ENCODE measurements around the gene CIAO3. TPM values are rescaled to one million over a fixed set of nuclear protein-coding genes. Genes with fewer than 3 reads are reported as not detected.

Gene CIAO3
- polyA plus RNA-seq, 1 experiment, result 14.4 TPM

GRCh38 chr16:689175-689897, 51.5 kb downstream of the CIAO3 start:
- no peak for TF ChIP-seq CTCF (IDR thresholded peaks at IDR 0.05; ENCODE audit: low read depth, low read length)
- Histone ChIP-seq H3K4me3 (ENCODE audit: low read depth, low read length) (peak overlapping the region; percentile 77), H3K27me3 (ENCODE audit: control insufficient read depth, insufficient read depth, low read length) (peaks cover 20% of the 10 kb centered on the region), H3K9me3 (ENCODE audit: control insufficient read depth, insufficient read depth, low read length) (peaks cover 12% of the 10 kb centered on the region; the same call in 1 of the 2 replicates), H3K27ac (ENCODE audit: low read depth, low read length) (peak overlapping the region; percentile 11)
- ChIA-PET POLR2A (interaction anchor here (0.6 to 1.7 kb wide), 3 partner anchors 9 to 31 kb away, joined by 3 to 10 read pairs (median 4); partner anchors contain the start of gene STUB1), CTCF (interaction anchor here (0.9 to 1.2 kb wide), 2 partner anchors 23 to 27 kb away, joined by 3 read pairs; no protein-coding TSS in a partner anchor)
- no peak for DNase-seq (ENCODE audit: low read depth, low spot score)

GRCh38 chr16:687499-687898, 53.3 kb downstream of the CIAO3 start:
- CTCF ChIA-PET, result no interaction called here
- Histone ChIP-seq H3K9me3 (ENCODE audit: control insufficient read depth, insufficient read depth, low read length) (peaks cover 9% of the 10 kb centered on the region; the same call in 1 of the 2 replicates), H3K27ac (ENCODE audit: low read depth, low read length) (no peak overlapping the region), H3K4me3 (ENCODE audit: low read depth, low read length) (no peak overlapping the region), H3K27me3 (ENCODE audit: control insufficient read depth, insufficient read depth, low read length) (peaks cover 6% of the 10 kb centered on the region)
- TF ChIP-seq CTCF (IDR thresholded peaks at IDR 0.05; ENCODE audit: low read depth, low read length), result no peak
- POLR2A ChIA-PET, result no interaction called here
- no peak for DNase-seq (ENCODE audit: low read depth, low spot score)

- ChIA-PET CTCF (interaction anchor here (1.4 kb wide), 1 partner anchor 26 kb away, joined by 3 read pairs; no protein-coding TSS in a partner anchor), POLR2A (no interaction called here)
- no peak for TF ChIP-seq CTCF (IDR thresholded peaks at IDR 0.05; ENCODE audit: low read depth, low read length)
- no peak overlapping the region for H3K27ac ChIP-seq (ENCODE audit: low read depth, low read length)
- no peak for DNase-seq (ENCODE audit: low read depth, low spot score)
- no peaks in the 10 kb centered on the region for H3K27me3 ChIP-seq (ENCODE audit: control insufficient read depth, insufficient read depth, low read length)
- no peak overlapping the region for H3K4me3 ChIP-seq (ENCODE audit: low read depth, low read length)
- H3K9me3 ChIP-seq (ENCODE audit: control insufficient read depth, insufficient read depth, low read length), result peaks cover 9% of the 10 kb centered on the region; the same call in 1 of the 2 replicates
Observed at GRCh38 chr16:686459-687260, 54.1 kb downstream of the CIAO3 start.

GRCh38 chr16:685967-686366, 54.8 kb downstream of the CIAO3 start:
- H3K4me3 ChIP-seq (ENCODE audit: low read depth, low read length), result no peak overlapping the region
- DNase-seq (ENCODE audit: low read depth, low spot score), result no peak
- peaks cover 13% of the 10 kb centered on the region; the same call in 1 of the 2 replicates for H3K9me3 ChIP-seq (ENCODE audit: control insufficient read depth, insufficient read depth, low read length)
- TF ChIP-seq CTCF (IDR thresholded peaks at IDR 0.05; ENCODE audit: low read depth, low read length), result peak; percentile 36
- no peaks in the 10 kb centered on the region for H3K27me3 ChIP-seq (ENCODE audit: control insufficient read depth, insufficient read depth, low read length)
- CTCF ChIA-PET, result interaction anchor here (0.7 to 1.4 kb wide), 2 partner anchors 26 to 179 kb away, joined by 3 to 4 read pairs; no protein-coding TSS in a partner anchor
- POLR2A ChIA-PET, result no interaction called here
- H3K27ac ChIP-seq (ENCODE audit: low read depth, low read length), result no peak overlapping the region
